Stomach (tissue), 4 donors: ENCODE data around the gene LTF.
"Not testable (repeated sequence)": the region's sequence is repeated elsewhere in the genome, so short reads cannot be mapped to it uniquely, and the experiment has no call there.

Experiments used
- CTCF ChIP-seq, 7 experiments: fragments of 450-650 bp in 4 of 7; fragments of 200-600 bp in 3 of 7; sonication (generic) in 3 of 7; IDR thresholded peaks; one replicate each; pipeline ENCODE4 v1.5.1; 2016 to 2019; ENCODE audit warnings: antibody characterized with exemption in 7 of 7, control low read depth in 2 of 7, mild to moderate bottlenecking in 1 of 7
- EP300 ChIP-seq: sonication (generic); formaldehyde crosslinking; IDR thresholded peaks from one replicate; pipeline ENCODE4 v1.6.1; 2017; ENCODE audit warnings: antibody characterized with exemption
- POLR2AphosphoS5 ChIP-seq, 3 donors: sonication (generic); formaldehyde crosslinking; IDR thresholded peaks; one replicate each; pipeline ENCODE4 v1.6.1; 2016; ENCODE audit warnings: antibody characterized with exemption in 3 of 3

- TF ChIP-seq POLR2AphosphoS5 (IDR thresholded peaks at IDR 0.05); CTCF (IDR thresholded peaks at IDR 0.05); EP300: not testable (repeated sequence)
Measured at GRCh38 chr3:46391526-46391925, 73.2 kb downstream of the LTF start.
